ENCODE measurements around the gene PRSS21.
A peak's percentile ranks its signal among the peaks of the same experiment; 100 is the strongest.

The PRSS21 gene

GRCh38 chr16:2825906-2826305 is 8.9 kb downstream of the PRSS21 start:
- no peak for DNase-seq
- no peak for ATAC-seq

DNA sequence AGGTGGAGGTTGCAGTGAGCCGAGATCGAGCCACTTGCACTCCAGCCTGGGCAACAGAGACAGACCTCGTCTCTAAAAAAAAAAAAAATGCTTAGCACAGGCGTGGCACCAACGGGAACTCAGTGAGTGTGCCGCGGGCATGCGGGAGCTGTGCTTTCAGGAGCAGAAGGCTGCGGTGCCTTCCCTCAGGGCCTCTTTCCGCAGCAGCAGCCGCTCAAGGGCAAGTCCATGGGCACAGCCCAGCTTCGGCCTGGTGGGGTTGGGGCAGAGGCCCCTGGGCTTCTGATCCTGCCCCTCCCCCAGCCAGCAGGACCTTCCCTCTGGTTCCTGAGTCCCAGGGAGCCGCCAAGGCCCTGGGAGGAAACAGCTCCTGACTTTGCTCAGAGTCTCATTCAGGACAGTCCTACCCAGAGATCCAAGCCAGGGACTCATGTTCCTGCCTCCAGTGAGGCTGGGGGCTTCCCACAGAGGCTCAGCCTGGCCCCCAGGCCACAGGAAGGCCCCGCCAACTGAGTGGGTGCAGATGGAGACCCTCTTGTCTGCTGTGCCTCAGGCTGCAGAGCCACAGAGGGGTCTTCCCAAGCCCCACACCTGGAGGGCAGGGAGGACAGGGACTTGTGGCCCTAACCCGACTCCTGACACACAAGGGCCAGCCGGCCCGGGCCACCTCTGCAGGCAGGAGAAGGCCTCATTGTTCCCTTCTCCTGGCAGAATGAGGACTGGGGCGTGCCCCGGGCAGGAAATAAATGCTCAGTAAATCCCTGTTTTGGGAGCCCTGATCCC is 9.7 kb downstream of the PRSS21 start:
- DNase-seq (no peak), ATAC-seq (no peak)

- DNase-seq (no peak), ATAC-seq (no peak)
Observed at GRCh38 chr16:2827374-2827791, 10.3 kb downstream of the PRSS21 start.

DNA sequence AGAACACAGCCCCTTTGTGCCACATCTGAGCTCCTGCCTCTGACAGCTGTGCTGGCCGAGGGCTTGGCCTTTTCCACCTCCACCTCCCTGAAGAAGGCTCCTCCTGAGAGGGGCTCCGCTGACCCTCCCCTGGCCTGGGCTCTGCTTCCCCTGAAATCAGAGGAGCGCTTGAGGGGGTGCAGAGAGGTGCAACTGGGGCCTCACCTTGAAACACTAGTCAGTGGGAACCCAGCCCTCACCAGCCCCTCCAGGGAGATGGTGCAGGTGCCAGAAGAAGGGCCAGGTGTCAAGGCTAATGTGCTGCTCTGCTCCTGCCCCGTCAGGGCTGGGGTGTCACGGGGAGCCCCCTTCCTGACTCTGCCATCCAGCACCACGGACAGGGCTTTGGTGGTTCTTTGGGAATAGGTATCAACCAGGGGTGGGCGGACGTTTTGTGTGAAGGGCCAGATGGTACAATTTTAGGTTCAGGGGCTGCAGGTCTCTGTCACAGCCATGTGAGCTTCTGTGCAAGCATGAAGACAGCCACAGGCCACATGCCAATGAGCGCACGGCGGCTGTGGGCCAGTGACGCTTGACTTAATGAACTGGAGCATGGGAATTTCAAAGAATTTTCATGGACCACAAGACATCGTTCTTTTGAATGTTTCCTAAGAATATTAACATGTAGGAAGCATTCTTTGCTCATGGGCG is 10.9 kb downstream of the PRSS21 start:
- DNase-seq (no peak), ATAC-seq (no peak)

GRCh38 chr16:2828521-2828840 is 11.4 kb downstream of the PRSS21 start:
- ATAC-seq = no peak
- DNase-seq = no peak

GRCh38 chr16:2828876-2829430 is 11.9 kb downstream of the PRSS21 start:
- ATAC-seq (no peak), DNase-seq (no peak)

GRCh38 chr16:2829501-2830354 is 12.7 kb downstream of the PRSS21 start, which contains the start of gene ZG16B:
Gene ZG16B, plus strand, starts transcription at chr16:2830303. Its CDS starts 139 bp downstream, at chr16:2830442.
- ATAC-seq (peak; percentile 12), DNase-seq (no peak)

GRCh38 chr16:2830355-2830695 is 13.3 kb downstream of the PRSS21 start:
- no peak for DNase-seq
- ATAC-seq = no peak

GRCh38 chr16:2831203-2831602 is 14.2 kb downstream of the PRSS21 start:
- ATAC-seq = no peak

GRCh38 chr16:2833776-2834175 is 16.7 kb downstream of the PRSS21 start:
- DNase-seq = no peak
- ATAC-seq = no peak

More at GRCh38 chr16:2831203-2831602, 14.2 kb downstream of the PRSS21 start:
- DNase-seq = no peak

- no peak for DNase-seq
- no peak for ATAC-seq
Observed at GRCh38 chr16:2834968-2835367, 17.9 kb downstream of the PRSS21 start.

- DNase-seq (no peak), ATAC-seq (no peak)
Observed at GRCh38 chr16:2835638-2836493, 18.8 kb downstream of the PRSS21 start.

- DNase-seq (no peak), ATAC-seq (no peak)
Observed at GRCh38 chr16:2836646-2837508, 19.8 kb downstream of the PRSS21 start.

DNA sequence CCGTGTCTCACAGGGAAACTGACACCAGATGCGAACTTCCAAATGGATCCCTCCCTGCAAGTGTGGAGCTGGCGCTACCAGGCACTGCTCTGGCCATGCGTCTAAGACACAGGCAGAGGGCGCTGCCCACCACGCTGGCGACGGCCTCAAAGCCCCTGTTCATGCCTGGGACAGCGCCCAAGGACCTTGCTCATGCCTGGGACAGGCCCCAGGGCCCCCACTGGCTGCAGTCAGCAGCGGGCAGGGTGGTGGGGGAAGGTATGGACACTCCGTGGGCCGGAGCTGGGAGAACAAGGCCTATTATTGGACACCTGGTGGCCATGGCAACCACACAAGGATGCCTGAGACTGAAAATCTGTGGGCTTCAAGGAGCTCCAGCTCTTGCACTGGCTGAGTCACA is 21.9 kb downstream of the PRSS21 start:
- peak; percentile 73 for ATAC-seq
- peak; percentile 72 for DNase-seq

DNA sequence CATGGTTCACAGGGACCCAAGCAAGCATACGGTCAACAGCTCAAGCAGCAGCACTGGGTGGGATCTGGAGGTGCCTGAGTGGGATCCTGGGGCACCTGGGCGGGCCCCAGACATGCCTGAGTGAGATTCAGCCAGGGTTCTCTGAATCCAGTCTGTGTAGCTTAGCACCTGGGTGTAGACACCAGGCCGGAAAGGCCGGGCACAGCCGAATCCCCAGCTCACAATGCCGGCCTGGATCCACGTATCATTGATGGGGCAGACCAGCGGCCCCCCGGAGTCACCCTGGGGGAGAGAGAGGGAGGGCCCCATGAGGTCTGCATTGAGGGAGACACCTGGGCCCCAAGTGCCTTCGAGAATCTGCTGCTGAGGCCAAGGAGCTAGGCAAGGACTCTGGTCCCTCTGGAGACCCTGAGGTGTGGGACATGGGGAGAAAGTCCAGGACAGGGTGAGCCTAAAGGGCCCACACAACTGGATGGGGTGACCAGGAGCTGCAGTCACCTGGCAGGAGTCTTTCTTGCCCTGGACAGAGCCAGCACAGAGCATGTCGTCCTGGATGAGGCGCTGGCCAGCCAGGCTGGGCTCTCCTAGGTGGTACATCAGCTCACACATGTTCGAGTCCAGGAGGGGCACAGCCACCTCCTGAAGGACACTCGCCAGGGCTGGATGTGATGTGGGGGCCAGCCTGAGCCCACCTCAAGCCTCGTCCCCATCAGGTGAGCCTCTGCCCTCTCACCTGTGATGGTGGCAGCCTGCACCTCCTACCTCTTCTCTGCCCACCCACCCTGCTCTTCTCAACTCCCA is 22.8 kb downstream of the PRSS21 start:
- DNase-seq (no peak), ATAC-seq (no peak)

- ATAC-seq = no peak
- no peak for DNase-seq
Observed at GRCh38 chr16:2840914-2841313, 23.9 kb downstream of the PRSS21 start.

GRCh38 chr16:2841606-2842339 is 24.7 kb downstream of the PRSS21 start:
- no peak for DNase-seq
- ATAC-seq = peak; percentile 16

GRCh38 chr16:2842340-2843000 is 25.4 kb downstream of the PRSS21 start:
- ATAC-seq (peak; percentile 68), DNase-seq (peak; percentile 91)

Measured in stimulated activated naive CD8-positive, alpha-beta T cell treated with anti-CD3 and anti-CD28 coated beads, Interleukin-15, Interleukin-2, amounts not matched to agents 100 U/mL and 50 U/mL, for 24 hours (primary cell).